GM21360 (cell line): ENCODE data around the gene HTATIP2.
"Not testable (repeated sequence)": the region's sequence is repeated elsewhere in the genome, so short reads cannot be mapped to it uniquely, and the experiment has no call there.

ENCODE experiments used
- ATAC-seq: cut with Tn5 transposase; IDR thresholded peaks from one replicate; pipeline ENCODE4 v1.9.1; 2021; ENCODE audit warnings: mild to moderate bottlenecking, moderate library complexity; ENCODE audit not compliant: unreplicated experiment

The HTATIP2 gene

DNA sequence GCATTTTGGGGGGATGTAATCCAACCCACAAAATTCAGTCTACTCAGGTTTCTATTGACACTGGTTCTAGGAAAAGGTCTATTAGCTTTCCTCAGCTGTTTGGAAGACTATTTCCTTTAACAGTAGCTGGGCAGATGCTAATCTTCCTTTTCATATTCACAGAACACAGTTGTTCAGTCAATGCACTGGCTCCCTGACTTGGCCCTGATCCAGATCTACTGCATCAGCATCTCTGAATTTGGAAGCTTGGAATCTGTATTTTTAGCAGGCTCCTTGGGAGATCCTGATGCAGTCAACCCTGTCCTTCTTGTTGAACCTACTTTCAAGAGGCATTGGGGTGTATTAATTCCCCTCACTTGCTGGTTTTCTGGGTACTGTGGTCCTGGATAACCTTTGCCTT is 6.3 kb downstream of the HTATIP2 start:
- no peak for ATAC-seq

DNA sequence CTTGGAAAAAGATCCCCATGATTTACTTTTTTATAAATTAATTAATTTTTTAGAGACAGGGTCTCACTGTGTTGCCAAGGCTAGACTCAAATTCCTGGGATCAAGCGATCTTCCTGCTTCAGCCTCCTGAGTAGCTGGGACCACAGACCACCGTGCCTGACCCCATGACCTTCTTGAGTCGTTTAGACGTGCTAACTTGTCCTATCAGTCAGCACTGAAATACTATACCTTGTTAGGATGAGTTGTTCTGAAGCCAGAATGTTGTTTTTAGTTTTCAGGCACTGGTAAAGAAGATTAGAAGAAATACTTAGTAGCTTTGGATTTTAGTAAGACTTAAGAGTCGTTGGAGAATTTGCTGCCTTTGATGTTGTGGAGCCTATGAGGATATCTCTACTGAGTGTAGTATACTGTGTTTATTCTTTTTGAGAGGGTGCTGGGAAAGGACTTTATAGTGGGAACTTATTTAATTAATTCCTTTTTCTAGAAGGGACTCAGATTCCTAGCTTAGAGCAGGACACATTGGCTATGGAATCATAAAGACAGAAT is 8.6 kb downstream of the HTATIP2 start:
- no peak for ATAC-seq

- no peak for ATAC-seq
These were observed 9.6 kb downstream of the HTATIP2 start for GRCh38 chr11:20373147-20373546.

DNA sequence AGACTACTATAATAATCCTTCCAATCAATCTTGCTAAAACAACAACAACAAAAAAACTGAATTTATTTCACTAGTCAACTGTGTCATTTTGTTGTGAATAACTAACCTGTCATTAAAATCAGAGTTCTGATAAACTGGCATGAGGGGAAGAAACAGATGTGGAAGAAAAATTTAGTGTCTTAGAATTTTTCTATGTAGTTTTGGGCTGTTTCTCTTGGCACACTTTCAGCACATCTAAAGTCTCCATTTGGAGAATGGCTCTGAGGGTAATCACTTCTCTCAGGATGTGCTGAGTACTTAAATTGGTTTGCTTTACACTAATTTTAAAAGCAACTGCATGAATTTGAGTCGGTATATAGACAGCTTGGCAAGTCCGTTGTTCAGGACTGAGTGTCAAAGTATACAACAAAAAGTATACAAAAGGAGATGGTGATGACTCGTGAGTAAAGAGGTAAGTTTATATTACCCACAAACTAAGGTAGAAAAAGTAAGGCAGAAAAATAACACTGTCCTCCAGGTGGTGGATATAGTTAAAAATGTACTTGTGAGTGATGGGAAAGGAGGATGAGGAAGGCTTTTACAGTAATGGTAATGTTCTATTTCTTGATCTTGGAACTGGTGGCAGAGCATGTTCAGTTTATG is 10.2 kb downstream of the HTATIP2 start:
- no peak for ATAC-seq

GRCh38 chr11:20374741-20375300 is 11.3 kb downstream of the HTATIP2 start:
- ATAC-seq: no peak

GRCh38 chr11:20376162-20376730 is 12.7 kb downstream of the HTATIP2 start:
- no peak for ATAC-seq

DNA sequence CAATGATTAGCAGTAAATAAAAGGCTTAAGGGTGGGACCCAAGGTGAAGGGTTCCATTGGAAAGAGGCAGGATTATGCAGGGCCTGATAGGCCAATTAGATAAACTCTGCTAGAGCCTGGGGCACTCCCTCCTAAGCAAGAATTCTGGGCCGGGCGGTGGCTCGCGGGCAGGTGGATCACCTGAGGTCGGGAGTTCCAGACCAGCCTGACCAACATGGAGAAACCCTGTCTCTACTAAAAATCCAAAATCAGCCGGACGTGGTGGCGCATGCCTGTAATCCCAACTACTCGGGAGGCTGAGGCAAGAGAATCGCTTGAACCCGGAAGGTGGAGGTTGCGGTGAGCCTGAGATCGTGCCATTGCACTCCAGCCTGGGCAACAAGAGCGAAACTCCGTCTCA is 22.5 kb downstream of the HTATIP2 start:
- ATAC-seq: not testable (repeated sequence)

GRCh38 chr11:20387261-20388095 is 24.0 kb downstream of the HTATIP2 start, which contains the start of gene PRMT3:
TSS of gene PRMT3 (plus strand) at chr11:20387716. CDS start at chr11:20387747, 31 bp downstream.
- peak; percentile 80 for ATAC-seq

DNA sequence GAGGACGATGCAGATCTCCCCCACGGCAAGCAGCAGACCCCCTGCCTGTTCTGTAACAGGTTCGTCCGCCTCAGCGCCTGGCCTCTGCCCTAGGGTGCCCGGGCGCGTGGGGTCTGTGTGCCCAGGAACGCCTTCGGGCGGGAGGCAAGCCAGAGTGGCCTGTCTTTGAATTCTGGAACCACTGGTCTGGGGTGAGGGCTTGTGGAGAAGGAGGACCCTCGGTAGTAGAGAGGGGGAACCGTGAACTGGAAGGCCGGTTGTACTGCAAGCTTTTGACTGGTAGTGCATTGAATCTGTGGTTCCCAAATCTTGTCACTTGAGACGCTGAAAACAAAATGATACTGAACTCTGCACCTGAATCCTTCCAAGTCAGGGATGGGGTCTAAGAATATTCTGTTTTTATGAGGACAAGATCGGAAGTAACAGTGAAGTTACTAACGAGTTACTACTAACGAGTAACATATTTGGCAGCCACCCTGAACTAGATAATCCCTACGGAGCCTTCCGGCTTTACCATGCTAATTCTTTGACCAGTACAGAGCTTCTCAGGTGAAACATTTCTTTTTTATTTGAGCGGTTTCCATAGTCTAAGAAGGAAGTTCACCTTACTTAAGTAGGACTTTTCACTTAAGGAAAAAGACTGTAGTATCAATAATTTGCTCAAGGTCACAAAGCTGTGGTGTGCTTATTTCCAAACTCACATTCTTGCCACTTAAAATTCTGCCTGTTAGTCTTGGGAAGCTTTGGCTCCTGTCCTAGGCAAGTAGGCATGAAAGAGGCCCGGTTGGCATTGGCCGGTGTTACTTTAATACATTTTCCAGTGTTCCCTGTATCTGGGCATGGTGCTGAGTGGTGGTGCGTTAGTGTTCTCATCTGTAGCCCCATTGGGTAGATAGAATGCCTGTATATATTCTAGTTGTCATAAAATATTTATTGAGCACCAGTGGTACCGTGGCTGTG is 24.9 kb downstream of the HTATIP2 start:
- ATAC-seq: peak; percentile 17

DNA sequence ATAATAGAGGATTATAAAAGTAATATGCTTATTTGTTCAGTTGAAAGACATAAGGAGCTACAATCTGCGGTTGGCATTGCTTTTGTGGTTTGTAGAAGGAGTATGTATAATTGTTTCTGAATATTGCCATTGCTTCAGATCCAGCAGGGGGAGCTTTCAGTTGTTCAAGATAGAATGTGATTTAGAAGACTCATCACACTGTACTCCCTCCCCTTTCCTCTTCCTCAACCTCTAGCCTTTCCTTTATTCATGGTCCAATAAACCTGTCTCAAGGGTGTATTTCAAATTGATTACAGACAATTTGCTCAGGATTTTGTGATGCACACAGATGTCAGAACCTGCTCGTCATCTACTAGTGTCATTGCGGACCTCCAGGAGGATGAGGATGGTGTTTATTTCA is 33.8 kb downstream of the HTATIP2 start:
- peak; percentile 95 for ATAC-seq

DNA sequence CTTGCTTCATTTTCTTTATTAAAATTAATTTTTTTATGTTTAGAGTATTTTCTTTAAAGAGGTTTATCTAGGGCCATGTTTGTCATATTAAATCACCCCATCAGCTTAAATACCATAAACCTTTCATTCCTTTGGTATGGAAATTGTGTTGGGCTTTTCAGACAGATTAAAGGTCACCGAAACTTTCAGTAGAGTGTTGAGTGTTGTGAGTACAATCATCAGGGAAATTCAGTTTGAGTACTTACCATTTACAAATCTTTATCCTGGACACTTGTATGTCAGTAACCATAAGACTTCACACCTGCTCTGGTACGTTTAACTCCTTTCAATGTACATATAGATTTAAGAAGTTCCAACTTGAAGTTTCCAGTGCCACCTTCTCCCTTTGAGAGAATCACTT is 36.0 kb downstream of the HTATIP2 start:
- no peak for ATAC-seq

DNA sequence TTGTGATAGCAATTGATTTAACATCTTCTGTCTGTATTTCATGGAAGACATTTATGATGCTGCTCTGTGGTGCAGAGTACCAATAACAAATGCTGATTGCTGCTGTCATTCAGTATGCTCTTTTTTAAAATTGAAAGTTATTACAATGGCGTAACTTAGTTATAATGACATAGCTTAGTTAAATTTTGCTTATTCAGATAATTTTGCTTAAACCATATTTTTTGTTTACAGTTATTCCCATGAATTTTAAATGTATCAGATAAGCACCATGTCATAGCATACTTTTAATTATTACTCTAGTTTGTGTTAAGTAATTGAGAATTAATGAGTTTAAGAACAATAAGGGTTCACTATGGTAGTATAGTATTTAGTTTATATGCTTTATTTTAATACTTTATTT is 39.5 kb downstream of the HTATIP2 start:
- no peak for ATAC-seq

- no peak for ATAC-seq
These were observed 43.0 kb downstream of the HTATIP2 start for GRCh38 chr11:20406484-20406883.

- no peak for ATAC-seq
These were observed 43.8 kb downstream of the HTATIP2 start for GRCh38 chr11:20407344-20407743.

- no peak for ATAC-seq
These were observed 51.9 kb downstream of the HTATIP2 start for GRCh38 chr11:20415432-20415831.

- no peak for ATAC-seq
These were observed 54.3 kb downstream of the HTATIP2 start for GRCh38 chr11:20417771-20418170.

- ATAC-seq: no peak
These were observed 58.4 kb downstream of the HTATIP2 start for GRCh38 chr11:20421946-20422345.

GRCh38 chr11:20429216-20429615 is 65.7 kb downstream of the HTATIP2 start:
- no peak for ATAC-seq
